HTERT RPE-1 (cell line): ENCODE data around the gene OBSCN.

Experiments
- in situ Hi-C: fragments of 300-500 bp; cut with MboI; formaldehyde crosslinking; loops from 4 replicates; pipeline ENCODE4 v1.14.3; 2020; ENCODE audit warnings: low sequenced_read_pairs

OBSCN gene, protein sequence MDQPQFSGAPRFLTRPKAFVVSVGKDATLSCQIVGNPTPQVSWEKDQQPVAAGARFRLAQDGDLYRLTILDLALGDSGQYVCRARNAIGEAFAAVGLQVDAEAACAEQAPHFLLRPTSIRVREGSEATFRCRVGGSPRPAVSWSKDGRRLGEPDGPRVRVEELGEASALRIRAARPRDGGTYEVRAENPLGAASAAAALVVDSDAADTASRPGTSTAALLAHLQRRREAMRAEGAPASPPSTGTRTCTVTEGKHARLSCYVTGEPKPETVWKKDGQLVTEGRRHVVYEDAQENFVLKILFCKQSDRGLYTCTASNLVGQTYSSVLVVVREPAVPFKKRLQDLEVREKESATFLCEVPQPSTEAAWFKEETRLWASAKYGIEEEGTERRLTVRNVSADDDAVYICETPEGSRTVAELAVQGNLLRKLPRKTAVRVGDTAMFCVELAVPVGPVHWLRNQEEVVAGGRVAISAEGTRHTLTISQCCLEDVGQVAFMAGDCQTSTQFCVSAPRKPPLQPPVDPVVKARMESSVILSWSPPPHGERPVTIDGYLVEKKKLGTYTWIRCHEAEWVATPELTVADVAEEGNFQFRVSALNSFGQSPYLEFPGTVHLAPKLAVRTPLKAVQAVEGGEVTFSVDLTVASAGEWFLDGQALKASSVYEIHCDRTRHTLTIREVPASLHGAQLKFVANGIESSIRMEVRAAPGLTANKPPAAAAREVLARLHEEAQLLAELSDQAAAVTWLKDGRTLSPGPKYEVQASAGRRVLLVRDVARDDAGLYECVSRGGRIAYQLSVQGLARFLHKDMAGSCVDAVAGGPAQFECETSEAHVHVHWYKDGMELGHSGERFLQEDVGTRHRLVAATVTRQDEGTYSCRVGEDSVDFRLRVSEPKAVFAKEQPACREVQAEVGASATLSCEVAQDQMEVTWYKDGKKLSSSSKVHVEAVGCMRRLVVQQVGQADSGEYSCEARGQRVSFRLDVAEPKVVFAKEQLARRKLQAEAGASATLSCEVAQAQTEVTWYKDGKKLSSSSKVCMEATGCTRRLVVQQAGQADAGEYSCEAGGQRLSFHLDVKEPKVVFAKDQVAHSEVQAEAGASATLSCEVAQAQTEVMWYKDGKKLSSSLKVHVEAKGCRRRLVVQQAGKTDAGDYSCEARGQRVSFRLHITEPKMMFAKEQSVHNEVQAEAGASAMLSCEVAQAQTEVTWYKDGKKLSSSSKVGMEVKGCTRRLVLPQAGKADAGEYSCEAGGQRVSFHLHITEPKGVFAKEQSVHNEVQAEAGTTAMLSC (N-terminal part only)

DNA sequence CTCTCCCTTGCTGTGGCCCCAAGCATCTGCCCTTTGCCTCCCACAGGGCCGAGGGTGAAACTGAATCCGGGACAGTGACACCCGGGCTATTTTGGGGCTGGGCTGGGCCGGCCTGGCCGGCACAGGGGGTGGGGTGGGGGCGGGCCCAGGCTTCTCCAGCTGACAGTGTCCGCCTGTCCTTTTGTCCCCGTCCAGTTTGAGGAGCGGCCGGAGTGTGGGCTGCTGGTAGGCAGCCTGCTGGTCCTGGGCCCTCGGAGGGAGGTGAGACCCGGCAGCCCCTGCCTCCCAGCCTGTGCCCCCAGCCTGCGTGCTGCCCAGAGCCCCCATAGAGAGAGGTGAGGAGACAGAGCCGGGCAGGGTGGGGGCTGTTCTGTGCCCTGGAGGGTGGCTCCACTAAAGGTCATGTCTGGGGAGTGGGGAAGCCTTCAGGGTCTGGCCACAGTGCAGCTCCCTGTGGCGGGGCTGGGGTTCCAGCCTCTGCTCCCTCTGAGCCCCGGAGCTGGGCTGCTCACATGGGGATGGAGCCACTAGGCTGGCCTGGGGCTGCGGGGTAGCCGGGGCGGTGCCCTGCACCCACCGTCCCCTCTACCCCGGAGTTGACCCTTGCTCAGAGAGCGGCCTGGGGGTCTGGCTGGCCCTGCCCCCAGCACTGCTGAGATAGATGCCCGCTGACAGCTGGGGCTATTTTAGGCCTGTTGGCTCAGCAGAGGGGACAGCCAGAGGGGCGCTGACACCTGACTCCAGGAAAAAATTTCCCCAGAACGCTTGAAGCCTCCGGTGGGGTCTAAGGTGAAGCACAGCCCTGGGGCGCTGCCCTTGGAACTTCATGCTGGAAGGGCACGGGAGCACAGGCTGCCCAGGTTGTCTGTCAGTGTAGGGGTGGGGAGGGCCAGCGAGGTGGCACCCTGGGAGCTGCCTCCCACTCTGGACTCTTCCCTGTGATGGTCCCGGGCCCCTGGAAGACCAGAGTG, at the start of gene OBSCN:
Gene OBSCN, plus strand, starts transcription at position 194 of the 971 bp plus-strand sequence. CDS start 3,740 bp downstream, outside the sequence.
- in situ Hi-C loops, result no loop called here

DNA sequence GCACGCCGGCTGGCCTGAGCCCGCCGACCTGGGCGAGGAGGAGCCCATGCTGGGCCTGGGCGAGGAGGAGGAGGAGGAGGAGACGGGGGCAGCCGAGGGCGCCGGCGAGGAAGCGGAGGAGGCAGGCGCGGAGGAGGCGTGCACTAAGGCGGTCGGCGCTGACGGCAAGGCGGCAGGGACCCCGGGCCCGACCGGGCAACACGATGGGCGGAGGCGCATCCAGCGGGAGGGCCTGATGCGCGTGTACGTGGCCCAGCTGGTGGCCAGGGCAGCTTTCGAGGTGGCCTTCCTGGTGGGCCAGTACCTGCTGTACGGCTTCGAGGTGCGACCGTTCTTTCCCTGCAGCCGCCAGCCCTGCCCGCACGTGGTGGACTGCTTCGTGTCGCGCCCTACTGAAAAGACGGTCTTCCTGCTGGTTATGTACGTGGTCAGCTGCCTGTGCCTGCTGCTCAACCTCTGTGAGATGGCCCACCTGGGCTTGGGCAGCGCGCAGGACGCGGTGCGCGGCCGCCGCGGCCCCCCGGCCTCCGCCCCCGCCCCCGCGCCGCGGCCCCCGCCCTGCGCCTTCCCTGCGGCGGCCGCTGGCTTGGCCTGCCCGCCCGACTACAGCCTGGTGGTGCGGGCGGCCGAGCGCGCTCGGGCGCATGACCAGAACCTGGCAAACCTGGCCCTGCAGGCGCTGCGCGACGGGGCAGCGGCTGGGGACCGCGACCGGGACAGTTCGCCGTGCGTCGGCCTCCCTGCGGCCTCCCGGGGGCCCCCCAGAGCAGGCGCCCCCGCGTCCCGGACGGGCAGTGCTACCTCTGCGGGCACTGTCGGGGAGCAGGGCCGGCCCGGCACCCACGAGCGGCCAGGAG, 49.5 kb upstream of the OBSCN start:
- in situ Hi-C loops, result no loop called here

DNA sequence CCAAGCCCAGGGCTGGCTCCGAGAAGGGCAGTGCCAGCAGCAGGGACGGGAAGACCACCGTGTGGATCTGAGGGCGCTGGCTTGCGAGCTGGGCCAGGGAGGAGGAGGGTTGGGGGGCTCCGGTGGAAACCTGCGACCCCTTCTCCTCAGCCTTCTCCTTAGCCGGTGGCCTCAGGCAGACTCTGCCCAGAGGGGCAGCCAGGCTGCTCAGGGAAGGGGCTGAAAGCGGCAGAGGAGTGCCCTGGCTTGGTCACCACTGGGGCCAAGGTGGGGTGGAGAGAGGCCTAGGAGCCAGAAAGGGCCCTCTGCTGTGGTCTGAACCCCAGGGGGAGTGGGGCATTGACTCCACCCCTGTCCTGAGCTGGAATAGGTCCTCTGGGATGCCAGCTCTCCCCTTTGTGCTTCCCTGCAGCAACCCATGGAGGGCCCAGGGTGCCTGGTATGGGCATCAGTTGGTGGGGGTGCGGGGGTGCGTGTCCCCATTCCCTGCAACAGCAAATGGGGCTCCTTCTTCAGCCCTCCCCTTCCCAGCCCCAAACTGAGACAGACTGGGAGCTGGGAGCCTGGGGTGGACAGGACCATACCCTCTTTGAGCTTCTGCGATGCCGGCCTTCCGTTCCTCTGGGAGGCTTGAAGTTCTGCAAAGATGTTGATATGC, 48.7 kb upstream of the OBSCN start:
- in situ Hi-C loops, result no loop called here

DNA sequence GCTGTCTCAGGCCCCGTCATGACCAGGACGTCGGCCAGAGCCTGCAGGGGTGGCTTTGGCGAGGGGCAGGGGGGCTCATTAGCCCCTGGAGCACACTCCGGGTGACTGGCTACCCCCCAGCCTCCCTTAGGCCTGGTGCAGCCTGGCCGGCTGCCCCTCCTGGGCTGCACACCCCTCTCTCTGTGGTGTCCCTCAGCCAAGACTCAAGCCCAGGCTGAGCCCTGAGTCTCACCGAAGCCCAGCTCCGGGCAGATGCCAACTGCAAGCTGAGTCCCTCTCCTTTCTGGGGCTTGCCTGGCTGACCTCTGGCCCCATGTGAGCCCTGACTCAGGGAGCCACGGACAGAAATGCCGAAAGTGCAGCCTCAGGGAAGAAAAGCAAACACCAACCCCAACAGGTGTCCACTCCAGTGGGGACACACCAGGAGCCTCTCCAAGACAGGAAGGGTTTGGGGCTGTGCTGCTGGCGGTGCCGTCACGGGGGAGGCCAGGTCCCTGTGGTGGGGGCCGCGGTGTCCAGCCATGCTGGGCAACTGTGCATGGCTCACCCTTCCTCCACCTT, 47.6 kb upstream of the OBSCN start:
- in situ Hi-C loops, result no loop called here

DNA sequence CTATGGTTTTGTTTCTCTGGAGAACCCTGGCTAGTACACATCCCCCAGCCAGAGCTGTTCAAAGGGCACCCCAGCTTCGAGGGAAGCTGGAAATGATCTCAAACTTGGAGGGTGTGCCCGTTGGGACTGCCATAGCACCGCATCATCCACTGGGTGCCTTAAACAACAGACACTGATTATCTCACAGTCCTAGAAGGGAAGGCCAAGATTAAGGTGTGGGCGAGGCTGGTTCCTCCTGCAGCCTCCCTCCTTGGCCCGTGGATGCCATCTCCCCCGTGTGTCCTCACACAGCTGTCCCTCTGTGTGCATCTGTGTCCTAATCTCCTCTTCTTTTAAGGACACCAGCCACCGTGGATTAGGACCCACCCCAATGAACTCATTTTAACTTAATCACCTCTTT, 46.5 kb upstream of the OBSCN start:
- in situ Hi-C loops, result no loop called here

DNA sequence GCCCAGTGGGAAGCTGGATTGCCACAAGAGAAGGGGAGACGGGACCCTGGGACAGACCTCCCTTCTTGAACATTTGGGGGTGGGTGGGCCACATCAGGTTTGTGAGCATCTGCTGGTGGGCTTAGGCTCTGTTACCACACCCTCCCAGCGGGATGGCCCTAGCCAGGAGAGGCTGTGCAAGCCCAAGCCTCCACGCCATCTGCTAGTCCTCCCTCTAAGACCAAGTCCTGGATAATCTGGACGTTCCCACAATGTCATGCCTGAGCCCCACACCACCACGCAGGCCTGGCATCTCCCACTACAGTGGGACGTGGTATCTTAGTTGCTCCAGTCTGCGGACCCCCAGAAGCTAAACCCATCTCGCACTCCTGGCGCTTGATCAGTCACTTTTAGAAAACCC, 46.0 kb upstream of the OBSCN start:
- in situ Hi-C loops, result no loop called here

DNA sequence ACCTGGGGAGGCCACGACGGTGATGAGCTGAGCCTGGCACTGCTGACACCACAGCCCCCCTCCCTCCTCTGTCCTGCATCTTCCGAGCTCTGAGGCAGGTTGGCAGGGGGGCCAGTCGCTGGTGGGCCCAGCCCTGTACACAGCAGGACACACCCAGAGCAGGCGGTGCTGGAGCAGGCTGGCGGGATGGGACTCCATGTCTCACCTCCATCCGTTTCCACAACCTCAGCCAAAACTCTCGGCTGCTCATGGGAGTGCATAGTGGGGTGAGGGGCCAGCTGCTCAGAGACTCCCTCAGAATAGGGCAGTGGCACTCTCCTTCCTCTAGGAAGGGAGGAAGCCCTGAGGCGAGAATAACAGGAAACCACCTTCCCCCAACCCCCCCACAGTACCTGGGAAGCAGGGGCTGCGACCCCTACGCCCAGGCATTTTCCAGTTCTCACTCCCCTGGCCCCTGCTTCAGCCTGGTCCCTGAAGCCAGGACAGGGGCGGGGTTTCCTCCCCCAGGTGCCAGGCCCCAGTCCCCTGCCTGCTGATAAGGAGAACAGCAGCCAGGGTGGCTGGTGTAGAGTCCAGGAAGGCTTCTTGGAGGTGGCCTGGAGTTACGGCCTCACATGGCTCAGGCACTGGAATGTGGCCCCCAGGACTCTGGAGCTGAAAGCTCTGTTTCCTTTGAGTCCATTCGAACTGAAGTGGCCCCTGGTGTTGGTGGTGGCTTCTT, 45.4 kb upstream of the OBSCN start:
- in situ Hi-C loops, result no loop called here

DNA sequence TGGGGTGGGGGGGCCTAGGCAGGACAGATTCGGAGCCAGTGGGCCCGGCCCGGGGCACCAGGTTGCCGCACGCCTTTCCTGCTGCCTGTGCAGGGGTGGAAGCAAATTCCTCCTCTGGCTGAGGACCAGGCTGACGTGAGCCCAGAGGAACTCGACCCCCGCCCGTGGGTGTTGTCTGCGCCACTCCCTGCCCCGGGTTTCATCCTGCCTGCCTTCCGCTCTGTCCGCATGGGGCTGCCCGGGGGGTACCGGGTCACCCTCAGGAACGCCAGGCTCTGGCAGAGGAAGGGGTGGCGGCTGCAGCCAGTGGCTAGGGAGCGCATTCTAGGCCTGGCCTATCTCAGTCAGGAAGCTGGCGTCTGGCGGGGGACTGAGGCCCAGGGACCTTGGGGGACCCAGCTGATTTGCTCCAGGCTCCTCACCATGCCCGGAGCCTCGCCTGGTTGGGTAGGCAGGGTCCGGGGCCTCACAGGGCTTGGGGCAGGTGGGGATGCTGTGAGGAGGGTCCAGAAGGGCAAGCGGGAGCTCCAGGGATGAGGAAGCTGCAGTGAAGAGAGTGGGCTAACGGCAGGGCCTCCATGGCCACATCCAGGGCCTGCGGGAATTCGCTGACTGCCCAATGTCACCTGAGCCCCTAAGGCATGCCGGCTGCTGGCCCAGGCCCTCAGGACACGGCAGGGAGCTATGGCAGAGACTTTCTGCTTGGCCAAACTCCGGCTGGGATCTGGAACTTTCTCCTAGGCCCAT, 44.7 kb upstream of the OBSCN start:
- in situ Hi-C loops, result no loop called here

DNA sequence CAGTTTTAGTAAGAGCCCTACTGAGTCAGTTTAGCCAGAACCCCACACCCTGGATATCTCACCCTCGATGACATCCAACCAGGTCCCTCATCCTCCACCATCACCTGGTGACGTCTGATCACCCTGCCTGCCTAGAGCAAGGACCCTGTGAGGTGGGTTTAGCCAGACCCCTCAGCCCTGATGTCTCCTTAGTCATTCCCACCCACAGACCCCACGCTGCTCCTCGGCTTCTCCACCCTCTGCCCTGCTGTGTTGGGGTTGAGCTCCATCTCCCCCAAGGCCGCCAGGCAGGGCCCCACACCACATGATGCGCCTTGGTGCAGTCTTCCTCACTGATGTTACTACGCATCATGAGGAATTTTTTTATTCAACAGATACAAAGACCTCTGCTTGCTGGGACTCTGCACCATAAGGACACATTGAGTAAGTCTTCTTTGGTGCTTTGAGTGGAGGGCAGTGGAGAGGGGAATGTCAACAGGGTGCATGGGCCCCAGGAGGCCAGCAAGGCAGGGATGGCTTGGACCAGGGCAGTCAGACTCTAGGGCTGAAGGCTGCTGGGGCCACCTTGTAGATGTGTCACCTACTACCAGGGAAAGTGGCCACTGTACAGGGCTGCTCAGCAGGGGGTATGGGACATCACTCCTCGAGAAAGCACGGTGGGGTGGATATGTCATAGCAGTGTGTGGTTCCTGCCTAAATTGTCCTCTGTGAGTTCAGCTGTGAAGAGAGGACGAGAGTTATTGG, 43.9 kb upstream of the OBSCN start:
- in situ Hi-C loops, result no loop called here

DNA sequence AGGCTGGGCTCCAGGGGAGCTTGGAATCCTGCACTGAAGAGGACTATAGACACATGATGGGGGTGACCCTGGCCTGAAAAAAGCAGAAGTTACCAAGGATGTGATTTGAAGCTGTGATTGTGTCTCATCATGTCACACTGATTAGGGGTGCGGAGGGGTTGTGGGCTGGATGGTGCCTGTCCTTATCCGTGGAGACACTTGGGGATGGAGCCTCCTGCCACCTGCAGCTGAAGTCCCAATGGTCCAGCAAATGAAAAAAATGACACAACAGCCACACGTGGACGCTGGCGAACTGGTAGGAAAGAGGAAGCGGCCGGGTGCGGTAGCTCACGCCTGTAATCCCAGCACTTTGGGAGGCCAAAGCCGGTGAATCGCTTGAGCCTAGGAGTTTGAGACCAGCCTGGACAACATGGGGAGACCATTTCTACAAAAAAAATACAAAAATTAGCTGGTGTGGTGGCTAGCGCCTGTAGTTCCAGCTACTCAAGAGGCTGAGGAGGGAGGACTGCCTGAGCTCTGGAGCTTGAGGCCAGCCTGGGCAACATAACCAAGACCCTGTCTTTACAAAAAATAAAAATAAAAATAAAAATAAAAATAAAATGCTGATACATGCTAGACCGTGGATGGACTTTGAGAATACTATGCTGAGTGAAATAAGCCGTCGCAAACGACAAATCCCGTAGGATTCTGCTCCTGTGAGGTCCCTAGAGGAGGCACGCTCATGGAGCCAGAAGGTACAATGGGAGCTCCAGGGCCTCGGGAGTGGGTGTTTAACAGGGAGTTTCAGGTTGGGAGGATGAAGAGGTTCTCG, 43.1 kb upstream of the OBSCN start:
- in situ Hi-C loops, result no loop called here

DNA sequence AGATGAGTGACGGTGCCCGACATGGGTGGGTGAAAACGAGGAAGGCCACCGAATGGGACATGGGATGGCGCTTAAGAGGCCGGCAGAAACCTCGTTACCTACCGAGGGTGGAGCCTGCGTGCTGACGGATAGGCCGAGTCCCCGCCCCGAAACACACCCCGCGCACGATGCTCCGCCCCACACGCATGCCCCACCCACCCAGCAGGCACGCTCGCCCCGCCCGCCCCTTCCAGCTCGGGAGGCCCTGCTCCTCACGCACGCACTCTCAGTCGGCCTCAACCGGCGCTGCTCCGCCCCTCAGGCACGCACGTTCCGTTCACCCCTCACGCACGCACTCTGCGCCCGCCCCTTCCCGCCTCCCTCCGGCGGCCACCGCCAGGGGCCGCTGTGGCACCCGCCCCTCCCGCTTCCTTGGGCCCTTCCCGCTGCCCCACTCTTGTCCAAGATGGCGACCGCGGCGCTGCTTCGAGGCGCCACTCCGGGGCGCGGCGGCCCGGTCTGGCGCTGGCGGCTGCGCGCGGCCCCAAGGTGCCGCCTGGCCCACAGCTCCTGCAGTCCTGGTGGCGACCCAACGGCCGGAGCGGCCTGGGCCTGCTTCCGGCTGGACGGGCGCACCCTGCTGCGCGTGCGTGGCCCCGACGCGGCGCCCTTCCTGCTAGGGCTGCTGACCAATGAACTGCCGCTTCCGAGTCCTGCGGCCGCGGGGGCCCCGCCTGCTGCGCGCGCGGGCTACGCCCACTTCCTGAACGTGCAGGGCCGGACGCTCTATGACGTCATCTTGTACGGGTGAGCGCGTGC, 42.3 kb upstream of the OBSCN start, which contains the start of gene IBA57:
Gene IBA57, plus strand, starts transcription at position 433 of the 798 bp plus-strand sequence. Its CDS starts 13 bp downstream, at position 446.
- in situ Hi-C loops, result no loop called here

DNA sequence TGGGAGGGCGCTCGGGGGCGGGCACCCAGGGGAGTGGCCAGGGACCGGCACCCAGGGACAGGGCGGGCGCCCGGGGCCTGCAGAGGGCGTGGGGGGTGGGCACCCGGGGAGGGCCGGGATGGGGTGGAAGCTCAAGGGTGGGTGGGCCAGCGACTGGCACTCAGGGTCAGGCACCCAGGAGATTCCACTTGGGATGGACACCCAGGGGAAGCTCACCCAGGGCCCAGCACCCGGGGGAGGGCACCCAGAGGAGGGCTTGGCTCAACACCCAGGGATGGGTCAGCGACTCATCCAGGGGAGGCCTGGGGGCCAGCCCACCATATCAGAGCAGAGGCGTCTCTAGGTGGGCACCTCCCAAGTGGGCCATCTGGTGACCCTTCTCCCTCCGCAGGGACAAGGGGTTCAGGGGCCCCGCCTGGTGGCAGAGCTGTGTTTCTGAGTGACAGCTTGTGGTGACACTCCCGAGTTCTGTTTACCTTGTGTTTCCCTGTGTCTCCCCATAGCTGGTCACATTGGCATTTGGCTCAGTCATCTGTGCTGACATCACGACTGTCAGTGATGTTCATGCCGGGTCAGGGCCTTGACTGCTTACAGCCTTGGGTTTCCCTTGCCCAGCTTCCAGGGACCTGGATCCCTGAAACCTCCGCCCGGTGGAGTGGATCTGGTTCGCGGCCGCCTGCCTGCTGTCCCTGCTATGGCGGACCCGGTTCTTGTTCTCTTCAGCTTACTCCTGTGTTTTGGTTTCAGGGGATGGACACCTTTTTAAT, 41.5 kb upstream of the OBSCN start:
- in situ Hi-C loops, result no loop called here

DNA sequence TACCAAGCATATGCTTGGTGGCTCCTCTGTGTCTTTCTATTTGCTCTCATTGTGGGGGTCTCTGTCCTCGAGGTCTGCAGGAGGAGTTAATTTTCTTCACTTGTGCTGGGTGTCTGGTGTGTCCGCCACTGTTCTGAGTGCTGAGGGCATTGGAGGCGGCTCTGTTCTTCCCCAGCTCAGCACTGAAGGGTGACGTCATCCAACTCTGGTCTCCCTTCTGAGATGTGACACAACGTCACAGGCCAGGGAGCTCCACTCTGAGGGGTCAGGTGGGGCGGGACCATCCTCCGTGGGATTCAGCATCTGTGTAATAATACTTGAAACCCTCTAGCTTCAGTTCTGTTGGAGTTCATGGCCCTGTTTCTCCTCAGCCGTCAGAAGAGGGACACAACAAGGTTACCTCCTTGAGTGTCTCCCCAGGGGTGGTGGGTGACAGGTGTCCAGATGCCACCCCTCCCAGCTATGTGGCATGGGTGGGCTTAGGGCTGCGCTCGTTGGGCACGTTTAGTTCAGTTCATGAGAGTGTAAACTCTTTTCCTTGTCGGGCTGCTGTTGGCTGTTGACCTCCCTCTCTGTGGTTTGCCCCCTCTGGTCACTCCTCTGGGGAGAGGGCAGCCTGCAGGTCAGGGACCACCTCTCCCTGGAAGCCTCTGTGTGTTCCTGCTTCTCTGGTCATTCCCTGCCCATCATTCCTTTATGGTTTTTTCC, 39.1 kb upstream of the OBSCN start:
- in situ Hi-C loops, result no loop called here
